HPDE6-E6E7 (cell line): ENCODE measurements around the gene UGT1A4.
A peak's percentile ranks its signal among the peaks of the same experiment; 100 is the strongest.

Experiments used
- DNase-seq: peaks from one replicate; pipeline ENCODE4 v3.0.0; 2011; ENCODE audit warnings: missing footprints; ENCODE audit errors: extremely low spot score

UGT1A4 gene

GRCh38 chr2:233718552-233718951 is at the start of gene UGT1A4:
Gene UGT1A4 (plus strand): TSS chr2:233718736. CDS start chr2:233718821, 85 bp downstream.
- DNase-seq, result no peak

DNA sequence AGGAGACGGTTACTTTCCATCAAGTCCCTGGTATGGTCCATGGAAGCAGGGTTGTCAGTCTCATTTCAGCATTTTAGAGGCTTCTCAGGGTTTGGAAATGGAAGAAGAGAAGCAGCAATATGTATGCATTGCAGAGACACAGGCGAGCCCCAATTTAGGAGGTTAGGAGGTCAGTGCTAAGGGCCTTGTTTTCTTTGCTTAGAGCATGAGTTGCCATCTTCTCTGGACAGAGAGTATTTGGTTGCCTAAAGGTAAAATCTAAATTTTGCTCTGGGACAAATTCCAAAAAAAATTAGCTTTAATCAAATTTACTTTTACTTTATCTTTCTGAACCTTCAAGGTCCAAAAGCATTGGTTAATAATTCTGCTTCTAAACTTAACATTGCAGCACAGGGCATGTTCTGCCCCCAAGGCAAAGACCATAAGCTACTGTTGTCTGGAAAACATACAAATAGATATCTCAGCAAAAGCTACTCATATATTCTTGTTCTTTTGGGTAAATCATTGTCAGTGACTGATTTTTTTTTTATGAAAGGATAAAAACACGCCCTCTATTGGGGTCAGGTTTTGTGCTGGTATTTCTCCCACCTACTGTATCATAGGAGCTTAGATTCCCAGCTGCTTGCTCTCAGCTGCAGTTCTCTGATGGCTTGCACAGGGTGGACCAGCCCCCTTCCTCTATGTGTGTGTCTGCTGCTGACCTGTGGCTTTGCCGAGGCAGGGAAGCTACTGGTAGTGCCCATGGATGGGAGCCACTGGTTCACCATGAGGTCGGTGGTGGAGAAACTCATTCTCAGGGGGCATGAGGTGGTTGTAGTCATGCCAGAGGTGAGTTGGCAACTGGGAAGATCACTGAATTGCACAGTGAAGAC is 47.0 kb upstream of the UGT1A4 start, which contains the start of gene UGT1A9:
UGT1A9 (plus strand) TSS at position 609 of the 872 bp plus-strand sequence; CDS start at position 646, 37 bp downstream.
- DNase-seq, result no peak

DNA sequence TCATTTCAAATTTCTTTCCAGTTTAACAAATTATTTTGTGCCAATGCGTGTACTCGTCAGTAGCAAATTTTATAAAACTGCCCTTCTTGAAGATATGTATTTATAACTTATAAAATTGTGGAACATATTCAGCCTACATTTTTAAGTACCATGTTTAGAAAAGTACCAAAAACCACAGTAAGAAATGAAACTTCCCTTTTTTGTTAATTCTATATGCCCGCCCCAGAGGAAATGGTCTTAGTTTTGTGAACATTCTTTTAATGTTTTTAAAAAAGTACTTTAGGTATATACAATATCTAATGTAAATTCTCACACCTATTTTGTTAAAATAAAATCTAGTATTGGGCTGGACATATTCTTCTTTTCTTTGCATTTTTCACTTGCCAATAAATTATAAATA is 45.6 kb upstream of the UGT1A4 start:
- DNase-seq, result no peak

DNA sequence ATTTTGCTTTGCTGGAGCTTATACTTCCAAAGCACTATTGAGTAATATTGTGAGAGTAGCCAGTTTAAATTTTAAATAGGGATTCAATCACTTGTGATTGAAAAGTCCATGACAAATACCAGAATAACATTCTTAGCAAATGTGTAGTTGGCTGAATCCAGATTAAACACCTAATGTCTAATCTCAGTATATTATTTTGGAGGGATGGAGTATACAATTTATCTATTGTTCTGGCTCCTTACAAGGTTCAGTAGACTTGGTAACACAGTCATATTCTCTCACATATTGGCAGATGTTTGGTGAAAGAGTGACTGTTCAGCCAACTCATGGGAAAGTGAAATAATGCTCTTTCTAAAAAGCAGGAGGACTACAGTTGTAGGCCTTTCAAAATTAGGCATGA is 44.6 kb upstream of the UGT1A4 start:
- DNase-seq, result no peak

- DNase-seq, result no peak
Measured at GRCh38 chr2:233674314-233674713, 44.2 kb upstream of the UGT1A4 start.

- DNase-seq, result no peak
Measured at GRCh38 chr2:233674995-233675394, 43.5 kb upstream of the UGT1A4 start.

- DNase-seq, result no peak
Measured at GRCh38 chr2:233676046-233676445, 42.5 kb upstream of the UGT1A4 start.

GRCh38 chr2:233679196-233679595 is 39.3 kb upstream of the UGT1A4 start:
- DNase-seq, result no peak

GRCh38 chr2:233680361-233681045 is 38.0 kb upstream of the UGT1A4 start:
- DNase-seq, result no peak

- no peak for DNase-seq
Measured at GRCh38 chr2:233681521-233682099, 36.9 kb upstream of the UGT1A4 start, which contains the start of gene UGT1A7. Gene UGT1A7 (plus strand): TSS chr2:233681901. CDS start chr2:233681938, 37 bp downstream.

- DNase-seq, result no peak
Measured at GRCh38 chr2:233684640-233685039, 33.9 kb upstream of the UGT1A4 start.

DNA sequence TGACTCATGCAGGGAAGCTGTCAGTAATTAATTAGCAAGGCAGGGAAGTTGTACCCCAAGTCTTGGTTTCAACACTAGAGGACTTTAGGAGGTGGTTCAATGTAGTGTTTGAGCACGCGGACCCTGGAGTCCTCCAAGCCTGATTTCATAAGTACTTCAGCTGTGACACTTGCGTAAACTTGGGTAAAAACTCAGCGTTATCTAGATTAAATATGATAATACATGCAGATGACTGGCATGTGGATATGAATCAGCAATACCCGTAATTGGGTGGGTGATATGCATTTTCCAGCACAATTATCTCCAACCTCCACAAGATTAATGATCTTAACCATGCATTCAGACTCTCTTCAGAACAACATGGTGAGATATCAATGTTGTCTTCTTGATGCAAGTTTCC is 31.6 kb upstream of the UGT1A4 start:
- DNase-seq, result no peak

DNA sequence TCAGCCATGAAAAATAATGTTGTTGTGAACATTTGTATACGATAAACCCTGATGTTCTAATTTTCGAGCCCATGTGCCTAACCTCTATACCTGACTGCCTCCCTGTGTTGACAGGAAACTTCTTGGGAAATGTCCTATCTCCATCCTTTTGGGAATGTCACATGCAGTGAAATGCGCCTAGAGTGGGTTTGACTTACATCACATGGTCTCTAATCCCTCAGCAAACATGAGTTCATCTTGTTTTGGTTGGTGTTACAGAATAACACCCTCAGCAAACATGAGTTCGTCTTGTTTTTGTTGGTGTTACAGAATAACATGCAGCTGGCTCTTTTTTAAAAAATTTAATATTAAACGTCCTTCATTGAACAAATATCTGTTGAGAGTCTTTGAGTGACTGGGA is 30.2 kb upstream of the UGT1A4 start:
- DNase-seq, result no peak

DNA sequence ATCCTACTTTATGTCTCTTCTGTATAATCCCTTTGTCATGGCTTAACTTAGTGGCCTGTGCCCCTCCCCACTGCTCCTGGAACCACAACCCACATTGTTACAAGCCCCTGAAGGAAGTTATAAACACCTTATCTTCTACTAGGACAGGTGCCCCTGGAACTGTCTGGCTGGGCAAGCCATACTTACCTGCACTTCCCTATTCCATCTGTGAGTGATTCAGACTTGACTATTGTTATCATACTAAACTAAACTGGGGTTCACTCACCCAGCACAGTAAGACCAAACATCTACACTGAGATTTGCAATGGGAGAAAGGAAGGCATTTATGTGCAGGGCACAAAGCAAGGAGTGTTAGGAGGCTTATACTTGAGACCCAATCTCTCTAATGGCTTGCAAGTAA is 29.5 kb upstream of the UGT1A4 start:
- no peak for DNase-seq

GRCh38 chr2:233689501-233689900 is 29.0 kb upstream of the UGT1A4 start:
- no peak for DNase-seq

DNA sequence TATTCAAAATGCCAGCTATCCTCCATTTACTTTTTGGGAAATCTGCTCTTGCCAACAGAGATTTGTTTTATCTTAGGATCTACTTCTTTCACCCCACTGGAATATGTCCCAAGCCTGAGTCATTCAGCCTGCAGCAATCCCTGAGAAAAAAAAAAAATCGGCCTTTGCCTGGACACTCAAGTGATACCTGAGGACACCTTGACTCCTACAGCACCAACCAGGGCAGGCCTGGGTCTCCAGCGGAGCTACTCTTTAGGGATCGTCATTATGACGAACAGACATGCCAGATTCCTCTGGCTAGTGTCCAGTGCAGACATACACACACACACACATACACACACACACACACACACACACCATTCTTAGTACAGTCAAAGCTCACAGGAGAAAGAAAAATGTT is 28.1 kb upstream of the UGT1A4 start:
- peak; percentile 74 for DNase-seq

GRCh38 chr2:233691443-233692433 is 26.8 kb upstream of the UGT1A4 start:
- peak; percentile 97 for DNase-seq

- no peak for DNase-seq
Measured at GRCh38 chr2:233692648-233693047, 25.9 kb upstream of the UGT1A4 start, which contains the start of gene UGT1A6. Gene UGT1A6 (plus strand): TSS chr2:233692890. CDS start chr2:233693005, 115 bp downstream.

DNA sequence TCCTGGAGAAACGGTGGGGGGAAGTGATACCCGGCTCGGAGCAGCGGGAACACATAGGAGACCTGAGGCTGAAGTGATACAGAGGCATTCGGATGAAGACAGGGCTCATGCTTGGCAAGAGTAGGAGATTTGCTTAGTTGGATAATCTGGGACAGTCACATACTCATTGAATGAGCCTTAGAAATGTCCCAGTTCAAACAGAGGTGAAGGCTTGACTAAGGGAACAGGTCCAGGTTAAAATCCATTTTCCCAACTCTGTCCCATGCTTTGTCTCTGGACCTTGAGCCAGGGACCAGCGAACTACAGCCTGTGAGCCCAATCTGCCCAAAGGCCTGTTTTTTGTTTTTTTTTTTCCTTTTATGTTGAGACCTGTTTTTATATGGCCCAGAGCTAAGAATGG is 24.6 kb upstream of the UGT1A4 start:
- no peak for DNase-seq

- no peak for DNase-seq
Measured at GRCh38 chr2:233698740-233699139, 19.8 kb upstream of the UGT1A4 start.

- no peak for DNase-seq
Measured at GRCh38 chr2:233699424-233700027, 19.0 kb upstream of the UGT1A4 start.
